ENCODE results near the gene DNAJB1.

The DNAJB1 gene

DNA sequence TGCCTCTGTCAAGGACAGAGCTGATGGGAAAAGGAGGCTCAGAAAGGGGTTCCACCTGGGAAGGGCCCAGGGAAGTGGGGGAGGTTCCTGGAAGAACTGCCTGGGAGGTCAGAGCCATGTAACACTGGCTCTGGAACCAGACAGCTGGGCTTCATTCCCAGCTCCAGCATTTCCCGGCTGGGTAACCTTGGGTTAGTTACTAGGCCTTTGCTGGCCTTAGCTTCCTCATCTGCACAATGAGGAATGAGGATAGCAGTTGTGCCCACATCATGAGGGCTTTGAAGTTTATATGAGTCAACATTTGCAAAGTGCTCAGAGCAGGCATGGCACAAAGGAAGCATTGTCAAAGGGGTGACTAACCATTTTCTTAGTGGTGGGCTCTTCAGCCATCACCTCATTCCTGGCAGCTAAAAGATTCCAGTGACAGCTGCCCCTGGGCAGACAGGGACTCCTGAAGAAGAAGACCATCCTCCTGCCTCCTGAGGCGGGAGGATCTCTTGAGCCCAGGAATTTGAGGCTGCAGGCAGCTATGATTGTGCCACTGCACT is 1.7 kb upstream of the DNAJB1 start:
- no peak for DNase-seq (ENCODE audit: low spot score)
- in situ Hi-C loops (cut with MboI; ENCODE audit: low pct_unique_long_range_greater_than_20kb, low sequenced_read_pairs, unreplicated experiment) = no loop called here
- TF ChIP-seq, protein P1, sequence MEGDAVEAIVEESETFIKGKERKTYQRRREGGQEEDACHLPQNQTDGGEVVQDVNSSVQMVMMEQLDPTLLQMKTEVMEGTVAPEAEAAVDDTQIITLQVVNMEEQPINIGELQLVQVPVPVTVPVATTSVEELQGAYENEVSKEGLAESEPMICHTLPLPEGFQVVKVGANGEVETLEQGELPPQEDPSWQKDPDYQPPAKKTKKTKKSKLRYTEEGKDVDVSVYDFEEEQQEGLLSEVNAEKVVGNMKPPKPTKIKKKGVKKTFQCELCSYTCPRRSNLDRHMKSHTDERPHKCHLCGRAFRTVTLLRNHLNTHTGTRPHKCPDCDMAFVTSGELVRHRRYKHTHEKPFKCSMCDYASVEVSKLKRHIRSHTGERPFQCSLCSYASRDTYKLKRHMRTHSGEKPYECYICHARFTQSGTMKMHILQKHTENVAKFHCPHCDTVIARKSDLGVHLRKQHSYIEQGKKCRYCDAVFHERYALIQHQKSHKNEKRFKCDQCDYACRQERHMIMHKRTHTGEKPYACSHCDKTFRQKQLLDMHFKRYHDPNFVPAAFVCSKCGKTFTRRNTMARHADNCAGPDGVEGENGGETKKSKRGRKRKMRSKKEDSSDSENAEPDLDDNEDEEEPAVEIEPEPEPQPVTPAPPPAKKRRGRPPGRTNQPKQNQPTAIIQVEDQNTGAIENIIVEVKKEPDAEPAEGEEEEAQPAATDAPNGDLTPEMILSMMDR (IDR thresholded peaks at IDR 0.05; ENCODE audit: extremely low read depth, insufficient read depth, missing control alignments) = no peak

DNA sequence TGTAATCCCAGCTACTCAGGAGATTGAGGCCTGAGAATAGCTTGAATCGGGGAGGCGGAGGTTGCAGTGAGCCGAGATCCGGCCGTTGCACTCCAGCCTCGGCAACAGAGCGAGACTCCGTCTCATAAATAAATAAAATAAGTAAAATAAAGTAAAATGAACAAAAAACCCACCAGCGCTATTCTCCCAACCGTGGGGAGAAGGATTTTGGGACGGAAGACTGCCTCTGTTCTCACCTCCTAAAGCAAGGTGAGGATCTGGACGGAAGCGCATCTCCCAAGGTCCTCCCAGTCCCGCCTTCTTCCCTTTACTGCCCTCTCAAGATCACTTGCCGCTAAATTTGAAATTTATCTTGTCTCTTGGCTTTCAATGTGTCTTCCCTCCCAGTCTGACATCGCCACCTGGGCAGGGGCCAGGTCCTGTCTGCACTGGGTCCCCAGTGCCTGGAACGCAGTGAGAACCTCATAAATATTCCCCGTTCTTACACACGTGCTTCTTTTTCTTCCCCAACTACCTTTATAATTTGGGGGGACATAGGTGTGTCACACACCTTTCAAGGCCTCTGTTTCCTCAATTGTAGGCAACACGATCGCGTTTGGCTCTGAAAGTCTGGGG is 1.2 kb upstream of the DNAJB1 start:
- TF ChIP-seq, protein P1 (IDR thresholded peaks at IDR 0.05; ENCODE audit: extremely low read depth, insufficient read depth, missing control alignments) = no peak
- DNase-seq (ENCODE audit: low spot score) = no peak
- in situ Hi-C loops (cut with MboI; ENCODE audit: low pct_unique_long_range_greater_than_20kb, low sequenced_read_pairs, unreplicated experiment) = no loop called here

DNA sequence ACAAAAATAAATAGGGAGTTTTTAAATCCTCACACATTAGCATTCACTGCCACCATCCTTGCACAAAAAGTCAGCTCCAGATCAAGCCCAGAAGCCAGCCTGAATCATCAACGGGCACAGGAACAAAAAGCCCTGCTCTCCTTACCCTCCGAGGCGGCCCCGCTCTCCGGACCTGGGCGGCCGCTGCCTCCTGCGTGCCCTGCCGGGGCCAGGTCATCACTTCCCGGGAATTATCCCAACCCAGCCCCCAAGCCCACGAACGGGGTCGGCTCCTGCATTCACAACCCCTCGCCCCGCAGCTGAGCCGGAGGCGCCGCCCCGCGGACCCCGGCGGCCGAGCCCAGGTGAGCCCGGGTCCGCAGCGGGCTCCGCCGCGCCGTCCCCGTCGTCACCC is 754 bp downstream of the DNAJB1 start:
- no peak for DNase-seq (ENCODE audit: low spot score)
- TF ChIP-seq, protein P1 (IDR thresholded peaks at IDR 0.05; ENCODE audit: extremely low read depth, insufficient read depth, missing control alignments) = no peak
- in situ Hi-C loops (cut with MboI; ENCODE audit: low pct_unique_long_range_greater_than_20kb, low sequenced_read_pairs, unreplicated experiment) = no loop called here

DNA sequence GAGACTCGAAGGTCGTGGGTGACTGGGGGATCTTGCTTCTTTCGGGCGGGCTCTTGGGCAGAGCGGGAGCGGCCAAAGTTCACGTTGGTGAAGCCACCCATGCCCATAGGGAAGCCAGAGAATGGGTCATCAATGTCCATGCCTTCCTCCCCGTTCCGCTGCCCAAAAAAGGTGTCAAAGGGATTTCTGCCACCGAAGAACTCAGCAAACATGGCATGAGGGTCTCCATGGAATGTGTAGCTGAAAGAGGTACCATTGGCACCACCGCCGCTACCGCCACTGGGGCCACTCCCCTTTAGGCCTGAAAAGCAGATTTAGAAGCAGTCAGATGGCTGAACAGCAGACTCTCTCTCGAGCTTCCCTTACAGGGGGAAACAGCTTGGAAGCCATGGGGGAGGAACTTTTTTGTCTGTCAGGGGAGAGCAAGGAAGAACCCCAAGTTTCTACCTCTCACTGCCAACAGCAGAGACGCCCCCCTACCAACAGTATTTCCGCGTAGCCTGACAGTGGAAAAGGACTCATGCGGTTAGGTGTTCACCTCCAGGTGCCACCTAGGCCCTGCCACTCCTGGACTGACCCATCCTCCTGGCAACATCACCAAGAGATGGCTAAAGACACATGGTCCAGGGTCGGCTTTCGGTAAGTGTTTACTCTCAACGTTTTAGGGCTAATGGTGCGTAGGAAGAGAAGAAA is 1.3 kb downstream of the DNAJB1 start:
- DNase-seq (ENCODE audit: low spot score) = peak; percentile 20
- in situ Hi-C loops (cut with MboI; ENCODE audit: low pct_unique_long_range_greater_than_20kb, low sequenced_read_pairs, unreplicated experiment) = no loop called here
- TF ChIP-seq, protein P1 (IDR thresholded peaks at IDR 0.05; ENCODE audit: extremely low read depth, insufficient read depth, missing control alignments) = no peak

DNA sequence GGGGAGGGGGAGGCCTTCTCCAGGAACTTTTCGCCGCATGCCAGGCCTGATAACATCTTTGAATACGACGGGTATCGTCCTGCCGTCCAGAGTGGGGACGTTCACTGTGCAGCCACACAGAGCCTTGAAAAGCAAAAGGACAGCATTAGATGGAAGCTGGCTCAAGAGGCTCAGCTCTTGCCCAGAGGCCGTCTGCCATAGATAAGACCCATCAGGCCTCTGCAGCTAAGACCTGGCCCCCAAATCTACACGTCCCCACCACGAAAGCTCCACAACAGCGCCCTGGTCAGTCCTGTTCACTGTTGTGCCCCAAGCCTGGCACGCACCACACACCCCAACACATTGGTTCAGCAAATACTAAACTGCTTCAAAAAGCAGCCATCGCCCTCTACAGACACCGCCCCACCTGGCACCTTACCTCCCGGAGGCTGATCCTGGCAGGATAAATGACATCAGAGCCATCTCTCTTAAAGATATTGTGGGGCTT is 2.1 kb downstream of the DNAJB1 start:
- TF ChIP-seq, protein P1 (IDR thresholded peaks at IDR 0.05; ENCODE audit: extremely low read depth, insufficient read depth, missing control alignments) = no peak
- in situ Hi-C loops (cut with MboI; ENCODE audit: low pct_unique_long_range_greater_than_20kb, low sequenced_read_pairs, unreplicated experiment) = no loop called here
- peak; percentile 4 for DNase-seq (ENCODE audit: low spot score)

DNA sequence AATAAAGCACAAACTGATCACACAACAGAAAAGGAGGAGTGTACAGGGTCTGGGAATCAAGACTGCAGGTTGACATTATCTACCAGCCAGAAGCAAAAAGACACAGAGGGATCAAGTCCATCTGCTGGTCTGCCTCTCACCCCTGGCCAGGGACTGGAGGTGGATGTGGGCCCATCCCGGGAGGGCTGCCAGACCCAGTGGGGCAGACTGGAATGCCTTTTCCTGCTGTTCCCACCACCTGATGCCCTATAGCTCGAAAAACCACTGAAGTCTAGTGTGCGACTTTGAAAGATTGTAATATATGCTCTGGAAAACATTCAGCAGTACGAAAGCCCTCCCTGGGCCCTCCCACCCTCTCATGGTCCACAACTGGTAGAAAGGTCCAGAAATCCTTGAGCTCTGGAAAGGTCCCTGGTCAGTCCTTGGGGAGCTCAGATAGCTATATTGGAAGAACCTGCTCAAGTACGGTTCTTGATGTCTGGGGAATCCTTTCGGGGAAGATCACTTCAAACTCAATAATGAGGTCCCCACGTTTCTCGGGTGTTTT is 2.6 kb downstream of the DNAJB1 start:
- TF ChIP-seq, protein P1 (IDR thresholded peaks at IDR 0.05; ENCODE audit: extremely low read depth, insufficient read depth, missing control alignments) = no peak
- peak; percentile 1 for DNase-seq (ENCODE audit: low spot score)
- in situ Hi-C loops (cut with MboI; ENCODE audit: low pct_unique_long_range_greater_than_20kb, low sequenced_read_pairs, unreplicated experiment) = no loop called here
